ENCODE data around the gene LDAH.

DNA sequence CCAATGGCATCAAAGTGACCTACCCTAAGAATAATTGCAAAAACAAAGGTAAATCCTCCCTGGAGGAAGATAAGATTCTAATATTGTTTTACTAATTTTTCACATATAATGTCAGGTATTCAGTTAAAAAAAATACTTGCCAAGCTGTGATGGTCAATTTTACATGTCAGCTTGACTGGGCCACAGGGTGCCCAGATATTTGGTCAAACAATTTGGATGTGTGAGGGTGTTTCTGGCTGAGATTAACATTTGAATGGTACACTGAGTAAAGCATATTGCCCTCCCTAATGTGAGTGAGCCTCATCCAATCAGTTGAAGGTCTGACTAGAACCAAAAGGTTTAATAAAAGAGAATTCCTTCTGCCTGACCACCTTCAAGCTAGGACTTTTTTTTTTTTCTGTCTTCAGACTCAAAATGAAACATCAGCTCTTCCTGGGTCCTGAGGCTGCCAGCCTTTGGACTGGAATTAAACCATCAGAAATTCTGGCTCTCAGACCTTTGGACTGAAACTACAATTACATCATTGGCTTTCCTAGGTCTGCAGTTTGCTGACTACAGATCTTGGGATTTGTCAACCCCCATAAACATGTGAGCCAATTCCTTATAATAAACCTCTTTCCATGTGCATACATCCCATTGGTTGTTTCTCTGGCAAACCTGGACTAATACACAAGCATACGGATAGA is 65.4 kb downstream of the LDAH start:
- TF ChIP-seq EZH2 (IDR thresholded peaks at IDR 0.05; ENCODE audit: insufficient read depth, poor library complexity, severe bottlenecking) (no peak), EZH2phosphoT487 (IDR thresholded peaks at IDR 0.05; ENCODE audit: insufficient read depth, low read depth) (no peak)

Measured in GM23248 (cell line).